ENCODE data around the gene TEX19. TPM values are rescaled to one million over a fixed set of nuclear protein-coding genes. Genes with fewer than 3 reads are reported as not detected.

Gene TEX19
- total and polyA plus RNA-seq, 10 of the 15 experiments (the other 5 are each of a cell fraction or from before 2014, with no cell fraction given), result 0.03 to 0.32 (median 0.13) TPM; not detected in 3

DNA sequence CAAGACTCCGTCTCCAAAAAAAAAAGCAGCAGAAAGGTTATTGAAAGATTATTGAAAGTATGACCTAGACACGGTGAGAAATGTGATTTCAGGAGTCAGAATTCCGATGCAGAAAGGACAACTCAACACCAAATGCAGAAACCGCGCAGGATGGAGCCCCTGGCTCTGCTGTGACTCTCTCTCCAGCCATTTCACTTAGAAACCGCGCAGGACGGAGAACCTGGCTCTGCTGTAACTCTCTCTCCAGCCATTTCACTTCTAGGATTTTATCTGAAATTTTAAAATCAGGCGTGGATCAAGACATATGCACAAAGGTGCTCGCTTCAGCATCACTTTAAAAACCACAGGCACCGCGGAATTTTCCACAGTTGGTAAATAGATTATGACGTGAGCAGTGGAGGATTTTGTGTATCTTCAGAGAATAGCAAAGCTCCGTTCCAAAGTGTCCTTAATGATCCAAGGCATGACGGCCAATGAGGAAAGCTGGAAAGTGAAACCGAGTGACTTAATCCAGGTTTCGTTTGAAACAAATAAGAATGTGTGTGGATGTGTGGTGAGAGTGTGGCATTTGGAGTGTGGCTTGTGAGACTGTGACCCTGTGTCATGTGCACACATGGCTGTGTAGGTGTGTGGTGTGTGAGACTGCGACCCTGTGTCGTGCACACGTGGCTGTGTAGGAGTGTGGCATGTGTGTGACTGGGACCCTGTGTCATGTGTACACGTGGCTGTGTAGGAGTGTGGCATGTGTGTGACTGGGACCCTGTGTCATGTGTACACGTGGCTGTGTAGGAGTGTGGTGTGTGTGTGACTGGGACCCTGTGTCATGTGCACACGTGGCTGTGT lies 22.0 kb downstream of the TEX19 start (continued):
- TF ChIP-seq, protein P1, sequence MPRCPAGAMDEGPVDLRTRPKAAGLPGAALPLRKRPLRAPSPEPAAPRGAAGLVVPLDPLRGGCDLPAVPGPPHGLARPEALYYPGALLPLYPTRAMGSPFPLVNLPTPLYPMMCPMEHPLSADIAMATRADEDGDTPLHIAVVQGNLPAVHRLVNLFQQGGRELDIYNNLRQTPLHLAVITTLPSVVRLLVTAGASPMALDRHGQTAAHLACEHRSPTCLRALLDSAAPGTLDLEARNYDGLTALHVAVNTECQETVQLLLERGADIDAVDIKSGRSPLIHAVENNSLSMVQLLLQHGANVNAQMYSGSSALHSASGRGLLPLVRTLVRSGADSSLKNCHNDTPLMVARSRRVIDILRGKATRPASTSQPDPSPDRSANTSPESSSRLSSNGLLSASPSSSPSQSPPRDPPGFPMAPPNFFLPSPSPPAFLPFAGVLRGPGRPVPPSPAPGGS (IDR thresholded peaks at IDR 0.05; ENCODE audit: borderline replicate concordance, insufficient read depth, low read depth, low read length, poor library complexity, severe bottlenecking), result peak; percentile 95
- TF ChIP-seq YY1 (IDR thresholded peaks at IDR 0.05; ENCODE audit: low read depth, low read length), result no peak
- TF ChIP-seq, protein P2, sequence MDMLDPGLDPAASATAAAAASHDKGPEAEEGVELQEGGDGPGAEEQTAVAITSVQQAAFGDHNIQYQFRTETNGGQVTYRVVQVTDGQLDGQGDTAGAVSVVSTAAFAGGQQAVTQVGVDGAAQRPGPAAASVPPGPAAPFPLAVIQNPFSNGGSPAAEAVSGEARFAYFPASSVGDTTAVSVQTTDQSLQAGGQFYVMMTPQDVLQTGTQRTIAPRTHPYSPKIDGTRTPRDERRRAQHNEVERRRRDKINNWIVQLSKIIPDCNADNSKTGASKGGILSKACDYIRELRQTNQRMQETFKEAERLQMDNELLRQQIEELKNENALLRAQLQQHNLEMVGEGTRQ (IDR thresholded peaks at IDR 0.05; ENCODE audit: borderline replicate concordance, low read depth, low read length), result no peak
- TF ChIP-seq E2F8 (IDR thresholded peaks at IDR 0.05; ENCODE audit: low read depth, partially characterized antibody), result no peak
- no peak for TF ChIP-seq YBX1 (IDR thresholded peaks at IDR 0.05)
- peak in 1 of 2 experiments; percentile 26; a peak in 1 of 4 replicates for TF ChIP-seq IKZF2 (IDR thresholded peaks at IDR 0.05)
